Endodermal cell (in vitro differentiated cells): ENCODE data around the gene CCDC195. TPM values are rescaled to one million over a fixed set of nuclear protein-coding genes. Genes with fewer than 3 reads are reported as not detected.

ENCODE experiments used
- DNase-seq: peaks from one replicate; pipeline ENCODE4 v3.0.0-alpha.2; 2017
- H3K27ac ChIP-seq: 2 replicates; pipeline ENCODE4 v1.5.1; 2013; ENCODE audit warnings: mild to moderate bottlenecking, low read depth, low read length, moderate library complexity
- H3K27me3 ChIP-seq: 2 replicates; pipeline ENCODE4 v1.6.1; 2013; ENCODE audit warnings: mild to moderate bottlenecking, low read length, moderate library complexity; ENCODE audit not compliant: insufficient read depth, control insufficient read depth, poor library complexity, severe bottlenecking
- H3K36me3 ChIP-seq: 2 replicates; pipeline ENCODE4 v1.7.0; 2013; ENCODE audit warnings: mild to moderate bottlenecking, low read length, moderate library complexity; ENCODE audit not compliant: control insufficient read depth, insufficient read depth
- H3K4me1 ChIP-seq: one replicate; pipeline ENCODE4 v1.7.0; 2013; ENCODE audit warnings: low read length; ENCODE audit not compliant: control insufficient read depth, insufficient read depth
- H3K4me3 ChIP-seq: 2 replicates; pipeline ENCODE4 v1.5.1; 2013; ENCODE audit warnings: mild to moderate bottlenecking, low read length, moderate library complexity
- H3K9ac ChIP-seq: 2 replicates; pipeline ENCODE4 v1.6.1; 2013; ENCODE audit warnings: mild to moderate bottlenecking, low read length, moderate library complexity; ENCODE audit not compliant: poor library complexity, severe bottlenecking; ENCODE audit errors: extremely low read depth
- H3K9me3 ChIP-seq: 2 replicates; pipeline ENCODE4 v1.6.1; 2013; ENCODE audit warnings: mild to moderate bottlenecking, low read length, moderate library complexity; ENCODE audit not compliant: control insufficient read depth
- H3K27ac Mint-ChIP-seq: 2 replicates; pipeline ENCODE4 v1.8.0; 2020; ENCODE audit warnings: mixed read lengths
- H3K27me3 Mint-ChIP-seq: 2 replicates; pipeline ENCODE4 v1.8.0; 2021; ENCODE audit warnings: mild to moderate bottlenecking, mixed read lengths; ENCODE audit not compliant: insufficient read depth
- H3K36me3 Mint-ChIP-seq: 2 replicates; pipeline ENCODE4 v1.8.0; 2020; ENCODE audit warnings: low read depth, mixed read lengths
- H3K4me1 Mint-ChIP-seq: 2 replicates; pipeline ENCODE4 v1.8.0; 2020; ENCODE audit warnings: mixed read lengths
- H3K4me3 Mint-ChIP-seq: 2 replicates; pipeline ENCODE4 v1.8.0; 2020; ENCODE audit warnings: mild to moderate bottlenecking, moderate library complexity, mixed read lengths
- H3K9me3 Mint-ChIP-seq: 2 replicates; pipeline ENCODE4 v1.8.0; 2020; ENCODE audit warnings: mild to moderate bottlenecking, mixed read lengths
- CTCF ChIP-seq: fragments of 200-600 bp; sonication (generic); conservative IDR thresholded peaks from 2 replicates; pipeline ENCODE4 v1.5.0; 2021; ENCODE audit warnings: antibody characterized with exemption, mild to moderate bottlenecking
- WGBS, 2 experiments: methylation state at CpG; one replicate each; pipeline versions ENCODE4 v1.1.5 to v1.1.7; 2013; ENCODE audit warnings: missing lambda C conversion rate in 2 of 2, mixed read lengths in 1 of 2; ENCODE audit not compliant: insufficient coverage in 1 of 2, insufficient read length in 1 of 2; 5-methylcytosine and 5-hydroxymethylcytosine counted together
- total RNA-seq, 2 donors: library from RNA; stranded (reverse); fragmentation: NEBNext Ultra II Directional in 1 of 2; extraction: Animal tissue kit (Norgen Biotek cat#: 25700) in 1 of 2; gene quantifications; 2 replicates in 1 of 2; 3 replicates in 1 of 2; pipeline ENCODE4 v1.2.1, GENCODE V29; 2021

Gene CCDC195
- total RNA-seq, 2 donors from 2014 or later = not detected

- Mint-ChIP-seq H3K9me3 (peaks cover 9% of the 10 kb centered on the region), H3K27me3 (no peaks in the 10 kb centered on the region), H3K4me1 (no peaks in the 10 kb centered on the region), H3K36me3 (no peaks in the 10 kb centered on the region), H3K4me3 (no peak overlapping the region), H3K27ac (no peak overlapping the region)
- TF ChIP-seq CTCF = no peak
- Histone ChIP-seq H3K27ac (no peak overlapping the region), H3K9me3 (no peaks in the 10 kb centered on the region), H3K4me1 (no peaks in the 10 kb centered on the region), H3K27me3 (no peaks in the 10 kb centered on the region), H3K4me3 (no peak overlapping the region), H3K9ac (no peak overlapping the region), H3K36me3 (no peaks in the 10 kb centered on the region)
- 80 to 89% methylated on average over 1 to 2 of the region's 2 CpGs for WGBS, 2 experiments
- DNase-seq = no peak
These were observed 7.5 kb upstream of the CCDC195 start for GRCh38 chr2:224723586-224724217.

GRCh38 chr2:224722770-224723169, 6.6 kb upstream of the CCDC195 start:
- Histone ChIP-seq H3K27ac (no peak overlapping the region), H3K4me1 (no peaks in the 10 kb centered on the region), H3K36me3 (no peaks in the 10 kb centered on the region), H3K9ac (no peak overlapping the region), H3K27me3 (no peaks in the 10 kb centered on the region), H3K4me3 (no peak overlapping the region), H3K9me3 (no peaks in the 10 kb centered on the region)
- DNase-seq = no peak
- WGBS, 2 experiments = 95 to 98% methylated on average over 4 of the region's 4 CpGs
- Mint-ChIP-seq H3K27me3 (no peaks in the 10 kb centered on the region), H3K27ac (no peak overlapping the region), H3K4me1 (no peaks in the 10 kb centered on the region), H3K36me3 (no peaks in the 10 kb centered on the region), H3K4me3 (no peak overlapping the region), H3K9me3 (peaks cover 3% of the 10 kb centered on the region)
- no peak for TF ChIP-seq CTCF

- no peaks in the 10 kb centered on the region for H3K36me3 Mint-ChIP-seq
- H3K9me3 Mint-ChIP-seq = peaks cover 3% of the 10 kb centered on the region
- no peaks in the 10 kb centered on the region for H3K27me3 ChIP-seq
- no peak overlapping the region for H3K27ac Mint-ChIP-seq
- DNase-seq = no peak
- H3K27me3 Mint-ChIP-seq = no peaks in the 10 kb centered on the region
- no peaks in the 10 kb centered on the region for H3K9me3 ChIP-seq
- no peaks in the 10 kb centered on the region for H3K4me1 Mint-ChIP-seq
- H3K4me1 ChIP-seq = no peaks in the 10 kb centered on the region
- no peak for TF ChIP-seq CTCF
- H3K36me3 ChIP-seq = no peaks in the 10 kb centered on the region
- no peak overlapping the region for H3K27ac ChIP-seq
- no peak overlapping the region for H3K4me3 Mint-ChIP-seq
- WGBS, 2 experiments = 66 to 100% methylated on average over 1 to 3 of the region's 3 CpGs
- H3K4me3 ChIP-seq = no peak overlapping the region
- no peak overlapping the region for H3K9ac ChIP-seq
These were observed 6.1 kb upstream of the CCDC195 start for GRCh38 chr2:224722250-224722649.
